ENCODE results near the gene CYBC1. TPM values are rescaled to one million over a fixed set of nuclear protein-coding genes. Genes with fewer than 3 reads are reported as not detected.

The CYBC1 gene
- total and polyA plus RNA-seq, 2 experiments from 2014 or later = 61.9 to 76.6 TPM

- 88% methylated on average over 22 of the region's 22 CpGs for WGBS (ENCODE audit: low lambda C conversion rate, missing lambda C conversion rate)
- H3K36me3 ChIP-seq (replicated peaks; ENCODE audit: insufficient read depth, low read depth) = no peaks in the 10 kb centered on the region
Measured at GRCh38 chr17:82440469-82440981, 10.0 kb downstream of the CYBC1 start.

DNA sequence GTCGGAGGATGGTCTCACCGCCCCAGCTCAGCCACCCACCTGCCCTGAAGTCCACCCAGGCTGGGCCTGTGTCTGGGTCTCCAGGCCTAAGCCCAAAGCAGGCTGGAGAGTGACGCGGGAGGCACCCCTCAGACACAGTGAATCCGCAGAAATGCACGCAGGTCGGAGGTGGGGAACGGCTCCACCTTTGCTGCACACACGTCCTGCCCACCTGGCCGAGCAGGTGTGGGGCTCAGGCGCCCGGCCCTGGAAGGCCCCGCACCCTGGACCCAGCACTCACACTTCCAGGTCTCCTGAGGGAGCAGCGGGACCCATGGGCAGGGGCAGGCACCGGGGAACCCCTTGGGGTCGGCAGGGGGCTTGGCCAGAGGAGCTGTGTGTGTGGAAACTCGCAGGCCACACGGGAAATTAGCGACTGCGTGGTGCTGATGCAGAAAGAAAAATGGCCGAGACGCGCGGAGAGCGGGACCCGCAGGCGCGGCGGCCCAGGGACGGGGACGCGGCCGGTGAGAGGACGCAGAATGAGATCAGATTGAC lies 10.7 kb downstream of the CYBC1 start:
- Histone ChIP-seq H2AFZ (no peak overlapping the region), H3K79me2 (no peaks in the 10 kb centered on the region), H3K9me3 (ENCODE audit: low read depth) (no peaks in the 10 kb centered on the region), H3K27ac (no peak overlapping the region), H3K27me3 (no peaks in the 10 kb centered on the region), H3K9me2 (replicated peaks; ENCODE audit: insufficient read depth) (no peaks in the 10 kb centered on the region), H3K36me3 (replicated peaks; ENCODE audit: insufficient read depth, low read depth) (no peaks in the 10 kb centered on the region), H4K20me1 (ENCODE audit: insufficient read depth, poor library complexity, severe bottlenecking) (no peaks in the 10 kb centered on the region), H3K4me3 (no peak overlapping the region), H3K4me1 (ENCODE audit: insufficient read depth) (no peaks in the 10 kb centered on the region), H3K4me2 (no peak overlapping the region)
- WGBS (ENCODE audit: low lambda C conversion rate, missing lambda C conversion rate) = 94% methylated on average over 24 of the region's 34 CpGs
- no peak for DNase-seq (ENCODE audit: low spot score)
- TF ChIP-seq EZH2 (IDR thresholded peaks at IDR 0.05; ENCODE audit: borderline replicate concordance) (no peak), EZH2phosphoT487 (IDR thresholded peaks at IDR 0.05; ENCODE audit: low read depth, severe bottlenecking, unreplicated experiment) (no peak), CTCF (IDR thresholded peaks at IDR 0.05; ENCODE audit: poor library complexity) (no peak)

More at GRCh38 chr17:82440469-82440981, 10.0 kb downstream of the CYBC1 start:
- TF ChIP-seq EZH2phosphoT487 (IDR thresholded peaks at IDR 0.05; ENCODE audit: low read depth, severe bottlenecking, unreplicated experiment) (no peak), CTCF (IDR thresholded peaks at IDR 0.05; ENCODE audit: poor library complexity) (no peak)
- no peaks in the 10 kb centered on the region for H3K27me3 ChIP-seq
- H3K27ac ChIP-seq = no peak overlapping the region
- H3K9me2 ChIP-seq (replicated peaks; ENCODE audit: insufficient read depth) = no peaks in the 10 kb centered on the region
- no peaks in the 10 kb centered on the region for H4K20me1 ChIP-seq (ENCODE audit: insufficient read depth, poor library complexity, severe bottlenecking)
- no peak overlapping the region for H3K4me2 ChIP-seq
- H3K9me3 ChIP-seq (ENCODE audit: low read depth) = no peaks in the 10 kb centered on the region
- H2AFZ ChIP-seq = no peak overlapping the region
- H3K4me3 ChIP-seq = no peak overlapping the region
- no peaks in the 10 kb centered on the region for H3K79me2 ChIP-seq
- H3K4me1 ChIP-seq (ENCODE audit: insufficient read depth) = no peaks in the 10 kb centered on the region
- no peak for DNase-seq (ENCODE audit: low spot score)

- no peak for DNase-seq (ENCODE audit: low spot score)
- Histone ChIP-seq H3K4me3 (no peak overlapping the region), H4K20me1 (ENCODE audit: insufficient read depth, poor library complexity, severe bottlenecking) (no peaks in the 10 kb centered on the region), H3K36me3 (replicated peaks; ENCODE audit: insufficient read depth, low read depth) (no peaks in the 10 kb centered on the region), H2AFZ (no peak overlapping the region), H3K4me2 (no peak overlapping the region), H3K27me3 (no peaks in the 10 kb centered on the region), H3K79me2 (no peaks in the 10 kb centered on the region), H3K27ac (no peak overlapping the region), H3K9me2 (replicated peaks; ENCODE audit: insufficient read depth) (no peaks in the 10 kb centered on the region), H3K4me1 (ENCODE audit: insufficient read depth) (no peaks in the 10 kb centered on the region), H3K9me3 (ENCODE audit: low read depth) (no peaks in the 10 kb centered on the region)
- 91% methylated on average over 26 of the region's 29 CpGs for WGBS (ENCODE audit: low lambda C conversion rate, missing lambda C conversion rate)
- TF ChIP-seq EZH2 (IDR thresholded peaks at IDR 0.05; ENCODE audit: borderline replicate concordance) (no peak), CTCF (IDR thresholded peaks at IDR 0.05; ENCODE audit: poor library complexity) (no peak), EZH2phosphoT487 (IDR thresholded peaks at IDR 0.05; ENCODE audit: low read depth, severe bottlenecking, unreplicated experiment) (no peak)
Measured at GRCh38 chr17:82439194-82439828, 11.2 kb downstream of the CYBC1 start.

All from hepatocyte (in vitro differentiated cells).